GM23338 (cell line): Measurements from ENCODE around the gene TJP1. TPM values are rescaled to one million over a fixed set of nuclear protein-coding genes. Genes with fewer than 3 reads are reported as not detected.

ENCODE experiments used
- ATAC-seq: fragments of 200-7000 bp; cut with Tn5 transposase; 3 replicates; pipeline ENCODE4 v1.9.1; 2020
- DNase-seq: peaks from one replicate; pipeline ENCODE4 v3.0.0-alpha.2; 2015; ENCODE audit warnings: low spot score
- H2AFZ ChIP-seq: fragments of 200-600 bp; sonication (generic); 2 replicates; pipeline ENCODE4 v1.8.0; 2016; ENCODE audit warnings: antibody characterized with exemption, mild to moderate bottlenecking, moderate library complexity
- H3F3A ChIP-seq: fragments of 200-600 bp; sonication (generic); replicated peaks from 2 replicates; pipeline ENCODE4 v1.8.0; 2017; ENCODE audit warnings: antibody characterized with exemption, mixed run types, low read depth
- H3K27ac ChIP-seq: fragments of 200-600 bp; sonication (generic); 2 replicates; pipeline ENCODE4 v1.6.1; 2016; ENCODE audit warnings: low read depth
- H3K27me3 ChIP-seq: fragments of 200-600 bp; sonication (generic); 2 replicates; pipeline ENCODE4 v1.8.0; 2016; ENCODE audit warnings: mild to moderate bottlenecking, mixed run types, moderate library complexity; ENCODE audit not compliant: insufficient read depth
- H3K36me3 ChIP-seq: fragments of 200-600 bp; sonication (generic); 2 replicates; pipeline ENCODE4 v1.8.0; 2016; ENCODE audit warnings: mild to moderate bottlenecking; ENCODE audit not compliant: insufficient read depth
- H3K4me1 ChIP-seq: fragments of 200-600 bp; sonication (generic); 2 replicates; pipeline ENCODE4 v1.8.0; 2016; ENCODE audit warnings: mild to moderate bottlenecking, moderate library complexity; ENCODE audit not compliant: insufficient read depth
- H3K4me2 ChIP-seq: fragments of 200-600 bp; sonication (generic); 2 replicates; pipeline ENCODE4 v1.7.1; 2017; ENCODE audit warnings: mixed run types
- H3K4me3 ChIP-seq: fragments of 200-600 bp; sonication (generic); 2 replicates; pipeline ENCODE4 v1.6.1; 2016; ENCODE audit warnings: mixed run types
- H3K79me2 ChIP-seq: fragments of 200-600 bp; sonication (generic); replicated peaks from 2 replicates; pipeline ENCODE4 v1.8.0; 2017; ENCODE audit warnings: mild to moderate bottlenecking; ENCODE audit not compliant: insufficient read depth
- H3K9me2 ChIP-seq: fragments of 200-600 bp; sonication (generic); 2 replicates; pipeline ENCODE4 v1.8.0; 2017; ENCODE audit not compliant: insufficient read depth
- H4K20me1 ChIP-seq: fragments of 200-600 bp; sonication (generic); replicated peaks from 2 replicates; pipeline ENCODE4 v1.8.0; 2017; ENCODE audit warnings: mild to moderate bottlenecking; ENCODE audit not compliant: insufficient read depth
- H3K27ac Mint-ChIP-seq: 2 replicates; pipeline ENCODE4 v1.8.0; 2020; ENCODE audit warnings: inconsistent platforms, mild to moderate bottlenecking, moderate library complexity, mixed read lengths
- H3K27me3 Mint-ChIP-seq: 3 replicates; pipeline ENCODE4 v1.8.0; 2022; ENCODE audit warnings: low read depth, mild to moderate bottlenecking, moderate library complexity, mixed read lengths, inconsistent platforms; ENCODE audit not compliant: insufficient read depth, poor library complexity
- H3K36me3 Mint-ChIP-seq: 3 replicates; pipeline ENCODE4 v1.8.0; 2021; ENCODE audit warnings: low read depth, mild to moderate bottlenecking, inconsistent platforms, moderate library complexity, mixed read lengths
- H3K4me1 Mint-ChIP-seq: 3 replicates; pipeline ENCODE4 v1.8.0; 2020; ENCODE audit warnings: mild to moderate bottlenecking, inconsistent platforms, mixed read lengths
- H3K4me3 Mint-ChIP-seq: 3 replicates; pipeline ENCODE4 v1.8.0; 2021; ENCODE audit warnings: moderate library complexity, mild to moderate bottlenecking, inconsistent platforms, mixed read lengths
- H3K9me3 Mint-ChIP-seq: 3 replicates; pipeline ENCODE4 v1.8.0; 2020; ENCODE audit warnings: moderate library complexity, mild to moderate bottlenecking, inconsistent platforms, mixed read lengths
- ETS1 ChIP-seq: IDR thresholded peaks from 2 replicates; pipeline ENCODE4 v1.6.1; 2016; ENCODE audit warnings: antibody characterized with exemption
- EZH2 ChIP-seq: fragments of 200-600 bp; sonication (generic); IDR thresholded peaks from one replicate; pipeline ENCODE4 v1.8.0; 2017; ENCODE audit warnings: antibody characterized with exemption, mild to moderate bottlenecking, low read depth; ENCODE audit not compliant: unreplicated experiment
- EZH2phosphoT487 ChIP-seq: fragments of 200-600 bp; sonication (generic); IDR thresholded peaks from one replicate; pipeline ENCODE4 v1.8.1; 2018; ENCODE audit warnings: antibody characterized with exemption; ENCODE audit not compliant: unreplicated experiment
- JUNB ChIP-seq: IDR thresholded peaks from one replicate; pipeline ENCODE4 v1.6.1; 2016; ENCODE audit warnings: antibody characterized with exemption; ENCODE audit not compliant: unreplicated experiment
- ZNF114 ChIP-seq: fragments of 250-450 bp; sonication (Bioruptor Pico); IDR thresholded peaks from 2 replicates; pipeline ENCODE4 v1.5.0; 2020; ENCODE audit warnings: mild to moderate bottlenecking, moderate library complexity
- ZNF331 ChIP-seq: fragments of 250-450 bp; sonication (Bioruptor Pico); IDR thresholded peaks from 2 replicates; pipeline ENCODE4 v1.5.0; 2020; ENCODE audit warnings: low read depth, mild to moderate bottlenecking, moderate library complexity
- ZNF462 ChIP-seq: fragments of 250-450 bp; sonication (Bioruptor Pico); IDR thresholded peaks from 2 replicates; pipeline ENCODE4 v1.5.0; 2020; ENCODE audit warnings: mild to moderate bottlenecking, moderate library complexity
- polyA plus RNA-seq: library from polyadenylated mRNA; unstranded; fragments of >200 nt; fragmentation: Nextera tagmentation; extraction: Ambion mirVana; gene quantifications from 2 replicates; pipeline ENCODE4 v1.2.1, GENCODE V29; 2016
- total RNA-seq: library from RNA; depleted of rRNA; stranded (reverse); fragments of >200 nt; shearing (Covaris generic); gene quantifications from 2 replicates; pipeline ENCODE4 v1.2.3, GENCODE V29; 2014

TJP1 gene
- total and polyA plus RNA-seq, 2 experiments from 2014 or later, result 76.2 to 116 TPM

GRCh38 chr15:29711531-29711930, 110.7 kb downstream of the TJP1 start:
- Mint-ChIP-seq H3K27ac (no peak overlapping the region), H3K36me3 (peaks cover 64% of the 10 kb centered on the region), H3K9me3 (no peaks in the 10 kb centered on the region; the same call in 2 of the 3 replicates), H3K27me3 (peaks cover 7% of the 10 kb centered on the region), H3K4me1 (no peaks in the 10 kb centered on the region), H3K4me3 (no peak overlapping the region)
- Histone ChIP-seq H2AFZ (no peak overlapping the region), H3K27ac (no peak overlapping the region), H3K79me2 (no peaks in the 10 kb centered on the region), H3K9me2 (no peaks in the 10 kb centered on the region), H3K4me3 (no peak overlapping the region), H3K27me3 (no peaks in the 10 kb centered on the region), H3K36me3 (peaks cover 26% of the 10 kb centered on the region; the same call in 1 of the 2 replicates), H3K4me2 (no peak overlapping the region), H3K4me1 (no peaks in the 10 kb centered on the region), H4K20me1 (peaks cover 7% of the 10 kb centered on the region; the same call in 1 of the 2 replicates), H3F3A (no peaks in the 10 kb centered on the region; the same call in 1 of the 2 replicates)
- ATAC-seq, result no peak
- TF ChIP-seq ZNF462, result no peak
- no peak for TF ChIP-seq EZH2
- TF ChIP-seq EZH2phosphoT487, result no peak
- no peak for TF ChIP-seq ZNF331 (CRISPR knock-in tag)
- no peak for TF ChIP-seq ZNF114
- TF ChIP-seq JUNB, result no peak
- no peak for TF ChIP-seq ETS1
- no peak for DNase-seq
